ENCODE data around the gene NUPR1.
"Not testable (repeated sequence)": the region's sequence is repeated elsewhere in the genome, so short reads cannot be mapped to it uniquely, and the experiment has no call there.

The NUPR1 gene, protein sequence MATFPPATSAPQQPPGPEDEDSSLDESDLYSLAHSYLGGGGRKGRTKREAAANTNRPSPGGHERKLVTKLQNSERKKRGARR

DNA sequence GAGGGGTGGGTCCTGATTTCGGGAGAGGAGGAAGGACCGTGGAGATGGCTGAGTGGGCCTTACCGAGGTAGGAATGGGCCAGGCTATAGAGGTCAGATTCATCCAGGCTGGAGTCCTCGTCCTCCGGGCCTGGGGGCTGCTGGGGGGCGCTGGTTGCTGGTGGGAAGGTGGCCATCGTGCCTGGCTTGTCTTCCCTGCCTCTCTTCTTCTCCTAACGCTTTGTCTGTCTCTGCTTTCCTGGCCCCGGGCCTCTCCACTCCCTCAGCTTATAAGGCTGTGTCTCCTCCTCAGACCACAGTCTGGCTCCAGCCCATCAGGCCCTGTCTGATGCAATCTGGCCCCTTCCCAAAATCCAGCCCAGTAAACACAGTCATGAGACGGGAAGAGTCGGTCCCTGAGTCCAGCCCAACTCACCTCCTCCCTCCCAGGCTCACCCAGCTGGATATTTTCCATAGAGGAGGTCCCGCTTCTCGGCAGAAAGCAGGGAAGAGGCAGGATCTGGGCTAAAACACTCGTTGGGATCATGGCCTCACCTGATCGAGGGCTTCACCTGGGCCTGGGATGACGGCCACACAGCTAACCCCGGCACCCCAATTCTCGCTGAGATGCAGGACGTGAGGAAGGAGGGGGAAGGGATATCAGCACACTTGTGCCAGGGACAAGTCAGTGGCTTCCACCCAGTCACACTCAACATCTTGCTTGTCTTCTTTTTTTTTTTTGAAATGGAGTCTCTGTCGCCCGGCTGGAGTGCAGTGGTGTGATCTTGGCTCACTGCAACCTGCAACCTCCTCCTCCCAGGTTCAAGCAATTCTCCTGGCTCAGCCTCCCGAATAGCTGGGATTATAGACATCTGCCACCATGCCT lies at the start of gene NUPR1:
TSS of gene NUPR1 (minus strand) at position 242 of the 864 bp plus-strand sequence. CDS start at position 175, 67 bp downstream.
- DNase-seq (ENCODE audit: low spot score), result no peak

DNA sequence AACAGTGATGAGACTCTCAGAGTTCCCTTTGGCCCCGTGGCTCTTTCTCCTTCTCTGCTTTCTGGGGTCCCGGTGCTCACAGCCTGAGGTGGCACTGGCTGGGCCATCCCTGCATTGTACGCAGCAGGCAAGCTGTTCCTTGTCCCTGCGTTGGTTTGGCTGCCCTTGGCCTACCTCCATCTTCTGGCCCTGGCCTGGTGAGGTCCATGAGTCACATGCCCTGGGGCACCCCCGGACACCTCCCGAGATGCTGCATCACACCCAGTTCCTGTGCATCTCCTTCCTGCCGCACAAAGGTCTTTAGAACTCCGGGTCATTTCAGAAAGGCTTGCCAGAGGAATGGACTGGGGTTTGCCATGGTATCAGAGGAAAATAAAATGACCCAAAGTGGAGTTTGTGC lies 48.6 kb upstream of the NUPR1 start:
- no peak for DNase-seq (ENCODE audit: low spot score)

DNA sequence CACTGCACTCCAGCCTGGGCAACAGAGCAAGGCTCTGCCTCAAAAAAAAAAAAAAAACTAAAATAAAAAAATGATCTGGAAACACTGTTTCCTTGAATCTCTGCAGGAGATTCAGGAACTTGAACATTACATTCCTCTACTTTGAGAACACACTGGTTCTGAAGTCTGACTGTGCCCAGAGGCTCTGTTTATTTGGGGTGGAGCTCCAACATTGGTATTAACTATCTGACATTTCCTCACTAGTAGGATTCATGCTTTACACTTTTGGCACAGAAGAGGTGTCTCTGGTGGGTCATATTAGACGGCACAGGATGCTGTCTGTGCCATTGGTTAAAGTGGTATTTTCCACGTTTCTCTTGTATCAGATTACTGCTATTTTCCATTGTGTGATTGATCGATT lies 47.7 kb upstream of the NUPR1 start:
- DNase-seq (ENCODE audit: low spot score), result no peak

DNA sequence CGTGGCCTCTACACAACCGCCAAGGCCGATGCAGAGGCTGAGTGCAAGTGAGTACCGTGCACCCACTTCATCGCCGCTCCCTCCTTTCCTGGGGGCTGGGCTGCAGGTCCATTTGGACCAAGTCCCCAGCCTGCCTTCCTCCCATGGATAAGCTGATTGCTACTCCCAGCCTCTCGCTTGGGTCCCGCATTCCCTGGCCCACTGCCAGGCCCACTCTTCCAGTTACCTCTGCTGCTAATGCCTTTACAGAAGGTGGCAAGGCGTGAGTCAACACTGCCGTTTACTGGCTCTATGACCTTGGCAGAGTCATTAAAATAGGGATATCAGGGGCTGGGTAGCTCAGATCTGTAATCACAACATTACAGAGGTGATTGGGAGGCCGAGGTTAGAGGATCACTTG lies 46.9 kb upstream of the NUPR1 start:
- no peak for DNase-seq (ENCODE audit: low spot score)

DNA sequence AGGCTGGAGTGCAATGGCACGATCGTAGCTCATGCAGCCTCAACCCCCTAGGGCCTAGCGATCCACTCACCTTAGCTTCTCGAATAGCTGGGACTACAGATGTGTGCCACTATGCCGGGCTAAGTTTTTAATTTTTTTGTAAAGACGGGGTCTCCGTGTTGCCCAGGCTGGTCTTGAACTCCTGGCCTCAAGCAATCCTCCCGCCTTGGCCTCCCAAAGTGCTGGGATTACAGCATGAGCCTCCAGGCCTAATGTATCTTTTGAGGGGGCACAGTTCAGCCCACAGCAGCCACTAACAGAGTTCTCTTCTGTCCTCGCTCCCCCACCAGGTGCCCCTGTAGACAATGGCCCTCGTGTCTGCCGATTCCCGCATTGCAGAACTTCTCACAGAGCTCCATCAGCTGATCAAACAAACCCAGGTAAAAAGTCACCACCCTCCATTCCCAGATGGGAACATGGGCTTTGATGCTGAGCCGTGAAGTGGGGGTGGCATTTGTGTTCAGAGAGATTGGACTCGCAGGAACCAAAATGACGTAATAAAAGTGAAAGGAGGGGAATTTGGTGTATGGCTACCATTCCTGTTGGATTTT lies 42.0 kb upstream of the NUPR1 start:
- DNase-seq (ENCODE audit: low spot score), result no peak

DNA sequence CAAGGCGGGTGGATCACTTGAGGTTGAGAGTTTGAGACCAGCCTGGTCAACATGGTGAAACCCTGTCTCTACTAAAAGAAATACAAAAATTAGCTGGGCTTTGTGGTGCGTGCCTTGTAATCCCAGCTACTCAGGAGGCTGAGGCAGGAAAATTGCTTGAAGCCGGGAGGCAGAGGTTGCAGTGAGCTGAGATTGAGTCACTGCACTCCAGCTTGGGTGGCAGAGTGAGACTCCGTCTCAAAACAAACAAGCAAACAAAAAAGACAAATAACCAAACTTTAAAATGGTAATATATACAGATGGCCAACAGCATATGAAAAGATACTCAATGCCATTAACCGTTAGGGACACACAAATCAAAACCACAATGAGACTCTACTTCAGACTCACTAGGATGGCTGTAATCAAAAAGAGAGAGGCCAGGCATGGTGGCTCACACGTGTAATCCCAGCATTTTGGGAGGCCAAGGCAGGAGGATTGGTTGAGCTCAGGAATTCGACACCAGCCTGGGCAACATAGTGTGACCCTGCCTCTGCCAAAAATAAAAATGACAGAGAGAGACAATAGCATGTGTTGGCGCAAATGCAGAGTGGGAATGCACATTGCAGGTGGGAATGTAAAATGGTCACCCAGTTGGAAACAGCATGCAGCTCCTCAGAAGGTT lies 36.8 kb upstream of the NUPR1 start:
- DNase-seq (ENCODE audit: low spot score), result no peak

DNA sequence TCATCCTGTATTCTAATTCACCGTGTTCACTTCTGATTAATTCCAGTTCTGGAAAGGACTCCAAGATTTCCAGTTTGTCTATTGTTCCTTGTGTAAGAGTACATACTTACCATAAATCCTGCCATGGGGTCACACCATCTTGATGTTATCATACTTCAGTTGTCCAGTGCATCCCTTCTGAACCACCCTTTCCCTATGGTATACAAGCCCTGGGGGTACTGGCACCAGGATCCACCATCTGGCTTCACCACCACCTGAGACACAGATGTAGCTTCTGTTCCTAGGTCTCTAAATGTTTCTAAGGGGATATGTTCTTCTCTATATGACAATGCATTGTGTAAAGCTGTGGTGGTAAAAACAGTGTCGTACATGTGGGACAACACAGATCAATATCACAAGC lies 36.2 kb upstream of the NUPR1 start:
- no peak for DNase-seq (ENCODE audit: low spot score)

DNA sequence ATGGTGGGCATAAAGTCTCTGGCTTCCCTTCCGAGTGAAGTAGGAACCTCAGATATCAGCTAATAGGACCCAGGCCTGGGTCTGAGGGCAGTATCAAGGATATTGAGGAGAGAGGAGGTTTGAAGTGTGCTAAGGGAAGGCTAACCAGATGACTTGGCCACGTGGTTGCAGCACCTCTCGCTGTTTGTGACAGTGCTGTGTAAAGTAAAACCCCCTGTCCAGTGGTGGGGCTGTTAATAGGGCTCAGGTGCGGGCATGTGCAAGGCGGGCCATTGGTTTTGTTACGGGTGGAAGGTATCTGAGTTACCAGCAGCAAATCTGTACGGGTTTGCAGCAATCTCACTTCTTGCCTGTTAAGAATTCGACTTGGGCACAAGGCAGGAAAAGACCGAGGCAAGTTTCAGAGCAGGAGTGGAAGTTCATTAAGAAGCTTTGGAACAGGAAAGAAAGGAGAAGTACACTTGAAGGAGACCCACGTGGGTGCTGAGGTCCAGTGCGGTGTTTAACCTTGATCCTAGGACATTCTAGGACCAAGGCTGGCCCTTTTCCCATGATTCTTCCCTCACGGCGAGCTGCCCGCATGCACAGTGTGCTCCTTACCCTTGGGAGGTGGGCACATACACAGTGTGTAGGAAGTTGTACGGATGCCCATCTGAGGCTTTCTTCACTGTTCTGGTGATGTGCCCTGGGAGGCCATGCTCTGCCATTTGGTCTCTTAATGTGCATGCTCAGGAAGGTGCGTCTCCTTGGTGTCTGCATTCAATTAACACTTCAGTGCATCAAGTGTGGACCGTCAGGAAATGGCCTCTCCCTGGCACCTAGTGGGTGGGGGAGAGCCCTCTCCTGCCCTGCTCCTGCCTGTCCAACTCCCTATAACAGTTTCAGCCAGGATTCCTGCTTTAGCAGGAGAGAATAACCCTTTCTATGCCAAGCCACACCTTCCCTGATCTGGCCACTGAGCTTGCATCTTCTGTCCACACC lies 35.3 kb upstream of the NUPR1 start:
- no peak for DNase-seq (ENCODE audit: low spot score)

DNA sequence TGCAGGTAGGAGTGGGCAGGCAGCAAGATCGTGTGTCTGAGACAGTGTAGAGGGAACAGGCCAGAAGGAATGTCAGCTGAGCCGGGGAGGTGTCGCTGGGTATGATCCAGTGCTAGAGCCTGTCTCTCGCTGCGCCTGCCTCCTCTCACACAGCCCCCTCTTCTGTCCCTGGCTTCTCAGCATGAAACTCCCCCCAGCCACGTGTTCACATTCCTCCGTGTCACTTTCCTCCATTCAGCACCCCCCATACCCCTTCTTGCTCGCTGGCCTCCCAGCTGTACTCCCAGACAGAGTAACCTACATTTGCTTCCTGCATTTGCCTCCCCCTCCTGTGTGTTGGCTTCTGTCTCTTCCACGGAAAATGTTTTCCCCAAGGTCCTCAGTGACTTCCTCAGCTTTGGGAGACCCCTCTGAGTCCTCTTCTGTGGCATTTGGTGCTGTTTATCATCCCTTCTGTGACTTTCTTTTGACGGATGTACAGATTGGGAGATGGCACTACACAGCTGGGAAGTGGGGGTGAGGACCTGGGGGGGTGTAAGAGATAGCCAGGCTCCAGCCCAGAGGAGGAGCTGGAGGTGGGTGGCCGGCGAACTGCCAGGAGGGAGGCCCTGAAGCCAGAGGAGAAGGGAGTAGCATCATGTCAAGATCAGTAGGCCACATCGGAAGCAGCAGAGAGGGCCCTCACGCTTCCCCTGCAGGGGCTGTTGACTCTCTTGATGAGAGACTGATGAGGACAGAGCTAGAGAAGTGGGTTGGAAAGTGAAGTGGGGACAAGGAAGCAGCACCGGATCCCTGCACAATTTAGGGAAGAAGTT lies 34.1 kb upstream of the NUPR1 start:
- DNase-seq (ENCODE audit: low spot score), result no peak

DNA sequence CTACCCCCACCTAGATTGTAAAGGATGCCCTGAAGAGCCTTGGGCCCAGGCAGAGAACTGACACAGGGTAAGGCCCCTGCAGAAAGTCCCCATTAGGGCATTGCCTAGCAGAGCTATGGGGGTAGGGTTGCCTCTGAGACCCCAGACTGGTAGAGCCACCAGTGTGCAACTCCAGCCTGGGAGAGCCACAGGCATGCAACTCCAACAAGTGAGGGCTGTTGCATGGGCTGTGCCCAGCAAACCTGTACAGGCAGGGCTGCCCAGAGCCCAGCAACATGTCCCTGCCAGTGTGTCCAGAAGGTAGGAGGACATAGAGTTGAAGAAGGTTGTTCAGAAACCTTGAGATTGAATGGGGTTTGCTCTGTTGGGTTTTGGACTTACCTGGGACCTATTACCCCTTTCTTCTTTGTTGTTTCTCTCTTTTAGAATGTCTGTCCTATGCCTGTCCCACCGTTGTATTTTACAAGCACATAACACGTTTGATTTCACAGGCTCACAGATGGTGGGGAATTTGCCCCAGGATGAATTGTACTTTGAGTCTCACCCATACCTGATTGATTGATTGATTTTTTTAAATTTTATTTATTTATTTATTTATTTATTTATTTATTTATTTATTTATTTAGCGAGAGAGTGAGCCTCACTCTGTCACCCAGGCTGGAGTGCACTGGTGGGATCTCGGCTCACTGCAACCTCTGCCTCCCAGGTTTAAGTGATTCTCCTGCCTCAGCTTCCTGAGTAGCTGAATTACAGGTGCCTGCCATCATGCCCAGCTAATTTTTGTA lies 31.4 kb upstream of the NUPR1 start:
- DNase-seq (ENCODE audit: low spot score), result no peak

DNA sequence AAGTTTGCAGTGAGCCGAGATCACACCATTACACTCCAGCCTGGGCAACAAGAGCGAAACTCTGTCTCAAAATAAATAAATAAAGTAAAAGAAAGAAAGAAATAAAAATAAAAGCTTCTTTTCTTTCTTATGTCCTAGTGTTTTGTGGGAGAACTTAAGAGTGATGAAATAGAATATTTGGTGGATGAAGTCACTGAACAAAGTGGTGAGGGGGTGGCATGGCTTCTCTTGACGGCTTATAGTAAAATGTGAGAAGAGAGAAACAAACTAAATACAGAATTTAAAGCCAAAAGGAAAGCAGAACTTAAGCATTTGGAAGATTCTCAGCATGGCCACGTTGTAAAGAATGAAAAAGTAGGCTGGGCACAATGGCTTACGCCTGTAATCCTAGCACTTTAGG lies 30.2 kb upstream of the NUPR1 start:
- no peak for DNase-seq (ENCODE audit: low spot score)

DNA sequence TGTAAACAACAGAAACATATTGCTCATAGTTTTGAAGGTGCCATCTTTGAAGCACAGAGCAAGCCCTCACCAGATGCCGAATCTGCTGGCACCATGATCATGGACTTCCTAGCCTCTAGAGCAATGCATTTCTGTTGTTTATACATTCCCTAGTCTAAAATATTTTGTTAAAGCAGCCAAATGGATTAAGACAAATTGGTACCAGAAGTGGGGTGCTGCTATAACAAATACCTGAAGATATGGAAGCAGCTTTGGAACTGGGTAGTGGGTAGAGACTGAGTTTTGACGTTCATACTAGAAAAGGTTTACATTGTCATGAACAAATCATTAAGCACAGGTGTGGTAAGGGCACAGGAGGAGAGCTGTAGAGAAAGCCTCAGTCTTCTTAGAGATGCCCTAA lies 28.5 kb upstream of the NUPR1 start:
- DNase-seq (ENCODE audit: low spot score), result no peak

DNA sequence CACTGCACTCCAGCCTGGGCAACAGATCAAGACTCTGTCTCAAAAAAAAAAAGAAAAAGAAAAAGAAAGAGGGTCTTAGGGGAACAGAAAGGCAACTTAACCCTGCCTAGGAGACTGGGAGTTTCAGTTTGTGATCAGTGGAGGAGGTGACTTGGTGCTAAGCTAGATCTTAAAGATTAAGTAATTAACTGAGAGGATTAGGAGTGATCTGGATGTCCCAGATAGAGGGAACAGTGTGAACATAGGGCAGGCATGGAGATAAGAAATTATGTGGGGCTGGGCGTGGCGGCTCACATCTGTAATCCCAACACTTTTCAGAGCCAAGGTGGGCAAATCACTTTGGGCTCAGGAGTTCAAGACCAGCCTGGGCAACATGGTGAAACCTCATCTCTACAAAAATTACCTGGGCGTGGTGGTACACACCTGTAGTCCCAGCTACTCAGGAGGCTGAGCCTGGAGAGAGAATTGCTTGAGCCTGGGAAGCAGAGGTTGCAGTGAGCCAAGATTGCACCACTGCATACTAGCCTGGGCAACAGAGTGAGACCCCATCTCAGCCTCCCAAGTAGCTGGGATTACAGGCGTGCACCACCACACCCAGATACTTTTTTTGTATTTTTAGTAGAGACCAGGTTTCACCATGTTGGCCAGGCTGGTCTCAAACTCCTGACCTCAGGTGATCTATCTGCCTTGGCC lies 27.6 kb upstream of the NUPR1 start:
- DNase-seq (ENCODE audit: low spot score), result not testable (repeated sequence)

DNA sequence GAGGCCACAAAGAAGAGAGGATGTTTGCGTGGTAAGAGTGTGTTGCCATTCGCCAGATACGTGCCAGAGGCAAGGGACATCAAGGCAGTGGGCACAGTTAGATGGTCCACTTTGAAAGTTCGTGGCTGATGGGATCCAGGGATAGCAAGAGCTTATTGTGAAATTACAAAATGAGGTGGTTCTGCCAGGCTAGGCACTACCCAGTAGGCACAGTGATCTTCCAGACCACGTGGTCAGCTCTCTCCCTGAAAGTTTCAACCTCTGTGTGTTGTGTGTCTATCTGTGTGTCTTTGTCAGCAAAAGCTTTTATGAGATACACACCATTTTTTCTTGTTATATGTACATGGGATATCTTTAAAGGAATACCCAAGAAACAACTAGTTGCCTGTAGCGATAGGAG lies 24.4 kb upstream of the NUPR1 start:
- no peak for DNase-seq (ENCODE audit: low spot score)

DNA sequence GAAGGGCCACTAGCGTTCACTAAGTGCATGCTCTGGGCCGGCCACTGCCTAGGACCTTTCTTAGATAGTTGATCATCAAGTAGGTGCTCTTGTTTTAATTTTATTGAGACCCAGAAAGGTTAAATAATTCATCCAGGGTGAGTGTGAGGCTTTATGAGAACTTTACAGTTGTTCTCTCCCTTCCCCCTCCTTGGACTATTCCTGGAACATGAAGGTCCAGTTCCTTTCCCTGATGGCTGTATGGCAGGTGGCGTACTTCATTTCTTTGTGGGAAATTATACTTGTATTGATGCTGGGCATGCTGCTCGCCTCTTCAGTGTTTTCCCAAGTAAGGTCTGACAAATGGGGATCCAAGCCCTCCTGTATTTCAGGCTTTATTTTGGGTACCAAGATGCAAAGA lies 23.4 kb upstream of the NUPR1 start:
- no peak for DNase-seq (ENCODE audit: low spot score)

DNA sequence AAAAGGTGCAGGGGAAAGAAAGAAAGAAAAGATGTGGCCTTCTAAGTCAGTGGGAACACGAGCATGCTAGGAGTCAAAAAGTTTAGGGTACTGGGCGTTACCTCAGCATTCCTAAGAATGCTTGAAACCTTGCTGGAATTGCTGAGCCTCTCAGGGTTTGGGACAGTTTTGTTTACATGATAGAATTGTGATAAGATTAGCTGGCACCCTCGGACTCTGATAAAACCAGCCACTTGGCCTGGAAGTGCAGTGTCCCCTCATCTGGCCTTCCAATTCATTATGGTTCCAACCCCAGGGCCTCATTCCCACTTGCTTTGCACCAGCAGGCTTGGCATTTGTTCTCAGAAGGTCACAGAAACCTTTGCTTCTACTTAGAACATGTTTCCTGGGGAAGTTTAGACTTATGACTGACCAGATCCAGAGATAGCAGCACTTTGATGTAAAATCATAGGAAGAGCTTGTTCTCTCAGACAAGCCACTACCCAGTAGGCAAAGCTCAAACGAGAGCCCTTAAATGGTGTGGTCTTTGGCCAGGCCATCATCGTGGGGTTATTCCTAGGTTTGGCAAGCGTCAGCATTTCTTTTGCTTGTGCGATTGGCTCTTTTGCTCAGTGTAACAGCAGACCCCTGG lies 22.9 kb upstream of the NUPR1 start:
- no peak for DNase-seq (ENCODE audit: low spot score)

DNA sequence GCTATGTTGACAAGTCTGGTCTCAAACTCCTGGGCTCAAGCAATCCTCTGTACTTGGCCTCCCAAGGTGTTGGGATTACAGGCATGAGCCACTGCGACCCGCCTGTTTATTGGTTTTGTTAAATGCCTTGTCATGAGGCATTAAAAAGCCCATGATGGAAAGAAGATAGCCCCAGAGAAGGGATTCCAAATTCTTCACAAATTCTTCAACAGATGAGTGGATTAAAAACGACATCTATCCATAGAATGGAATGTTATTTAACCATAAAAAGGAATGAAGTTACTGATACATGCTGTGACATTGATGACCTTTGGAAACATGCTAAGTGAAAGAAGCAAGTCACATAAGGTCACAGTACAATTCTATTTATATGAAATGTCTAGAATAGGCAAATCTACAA lies 19.7 kb upstream of the NUPR1 start:
- no peak for DNase-seq (ENCODE audit: low spot score)

DNA sequence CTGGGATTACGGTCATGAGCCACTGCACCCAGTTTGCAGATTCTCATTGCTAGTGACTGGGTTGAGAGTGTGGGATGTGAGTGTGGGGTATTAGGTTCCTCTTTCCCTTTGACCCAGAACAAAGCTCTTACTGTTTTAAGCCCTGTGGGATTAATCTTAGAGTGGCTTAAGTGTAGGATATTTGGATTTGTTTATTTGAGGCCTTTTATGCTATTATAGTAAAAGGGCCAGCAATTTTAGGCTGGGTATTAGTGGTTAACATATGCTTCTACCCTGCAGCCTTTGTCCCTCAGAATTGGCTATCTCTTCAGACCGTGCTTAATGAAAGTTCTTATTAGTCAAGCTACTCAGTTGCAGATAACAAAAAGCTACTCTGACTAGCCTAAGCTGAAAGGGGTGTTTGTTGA lies 18.1 kb upstream of the NUPR1 start:
- DNase-seq (ENCODE audit: low spot score), result no peak

DNA sequence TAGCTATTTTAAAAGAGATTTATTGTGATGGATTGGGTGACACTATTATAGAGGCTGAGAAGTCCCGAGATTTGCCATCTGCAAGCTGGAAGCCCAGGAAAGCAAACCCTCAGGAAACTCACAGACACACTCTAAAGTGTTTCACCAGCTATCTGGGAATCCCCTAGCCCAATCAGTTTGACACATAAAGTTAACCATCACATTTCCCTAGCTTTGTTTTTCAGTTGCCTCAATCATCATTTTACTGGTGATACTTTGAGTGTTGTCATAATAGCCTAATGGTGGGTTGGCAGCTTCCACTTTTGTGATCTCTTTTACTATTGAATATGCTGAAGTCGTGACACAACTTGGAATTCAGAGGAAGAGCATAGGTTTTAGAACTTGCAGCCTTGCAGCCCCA lies 16.8 kb upstream of the NUPR1 start:
- DNase-seq (ENCODE audit: low spot score), result no peak

All from germinal center (tissue), 1 donor.